ENCODE measurements around the gene MEI1.

DNA sequence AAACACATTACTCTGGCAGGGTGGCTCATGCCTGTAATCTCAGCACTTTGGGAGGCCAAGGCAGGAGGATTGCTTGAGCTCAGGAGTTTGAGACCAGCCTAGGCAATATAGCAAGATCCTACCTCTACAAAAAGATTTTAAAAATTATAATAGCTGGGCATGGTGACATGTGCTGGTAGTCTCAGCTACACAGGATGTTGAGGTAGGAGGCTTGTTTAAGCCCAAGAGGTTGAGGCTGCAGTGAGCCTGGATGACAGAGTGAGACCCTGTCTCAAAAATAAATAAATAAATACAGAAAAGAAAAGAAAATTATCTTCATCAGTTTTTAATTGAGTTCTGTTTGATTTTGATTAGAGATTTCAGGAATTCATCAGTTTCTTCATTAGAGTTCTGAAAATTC is 106.3 kb downstream of the MEI1 start:
- TF ChIP-seq ZNF263 (CRISPR knock-in tag; IDR thresholded peaks at IDR 0.05; ENCODE audit: low read depth) = no peak
- TF ChIP-seq, protein P1, sequence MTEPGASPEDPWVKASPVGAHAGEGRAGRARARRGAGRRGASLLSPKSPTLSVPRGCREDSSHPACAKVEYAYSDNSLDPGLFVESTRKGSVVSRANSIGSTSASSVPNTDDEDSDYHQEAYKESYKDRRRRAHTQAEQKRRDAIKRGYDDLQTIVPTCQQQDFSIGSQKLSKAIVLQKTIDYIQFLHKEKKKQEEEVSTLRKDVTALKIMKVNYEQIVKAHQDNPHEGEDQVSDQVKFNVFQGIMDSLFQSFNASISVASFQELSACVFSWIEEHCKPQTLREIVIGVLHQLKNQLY (CRISPR knock-in tag; IDR thresholded peaks at IDR 0.05) = no peak

All from WTC11 (cell line).